IPS-18a (cell line): ENCODE data around the gene ASIC2.

Experiments used
- H3K27ac ChIP-seq: one replicate; pipeline ENCODE4 v1.5.1; 2013; ENCODE audit warnings: low read length
- H3K27me3 ChIP-seq: one replicate; pipeline ENCODE4 v1.6.1; 2013; ENCODE audit warnings: mild to moderate bottlenecking, low read length; ENCODE audit not compliant: control insufficient read depth, insufficient read depth
- H3K36me3 ChIP-seq: one replicate; pipeline ENCODE4 v1.6.1; 2013; ENCODE audit warnings: low read depth, low read length; ENCODE audit not compliant: control insufficient read depth
- H3K4me1 ChIP-seq: one replicate; pipeline ENCODE4 v1.6.1; 2013; ENCODE audit warnings: low read depth, low read length; ENCODE audit not compliant: control insufficient read depth
- H3K4me3 ChIP-seq: one replicate; pipeline ENCODE4 v1.5.1; 2013; ENCODE audit warnings: low read length
- H3K9ac ChIP-seq: one replicate; pipeline ENCODE4 v1.6.1; 2013; ENCODE audit warnings: mild to moderate bottlenecking, low read length, moderate library complexity
- H3K9me3 ChIP-seq: one replicate; pipeline ENCODE4 v1.6.1; 2013; ENCODE audit warnings: low read depth, low read length; ENCODE audit not compliant: control insufficient read depth

ASIC2 gene

DNA sequence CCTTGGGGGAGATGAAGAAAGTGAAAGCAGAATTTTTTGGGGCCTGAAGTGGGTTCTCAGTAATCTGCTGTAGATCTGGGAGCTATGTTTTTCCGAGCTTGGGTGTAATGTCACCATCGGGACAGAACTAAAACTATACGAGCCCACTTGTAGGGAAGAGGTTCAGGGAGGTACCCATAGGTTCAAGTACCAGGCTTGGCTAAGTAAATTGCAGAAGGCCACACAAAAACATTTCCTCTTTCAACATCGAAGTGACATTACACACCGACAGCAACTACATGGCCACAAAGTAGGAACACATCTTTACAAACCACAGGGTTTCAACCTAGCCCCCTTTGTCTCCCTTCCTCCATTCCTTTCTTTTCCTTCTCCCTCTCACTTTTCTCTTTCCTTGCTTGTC lies 10.2 kb upstream of the ASIC2 start:
- H3K4me3 ChIP-seq = no peak overlapping the region
- H3K9ac ChIP-seq = no peak overlapping the region
- no peaks in the 10 kb centered on the region for H3K36me3 ChIP-seq
- no peaks in the 10 kb centered on the region for H3K4me1 ChIP-seq
- H3K27me3 ChIP-seq = no peaks in the 10 kb centered on the region
- H3K27ac ChIP-seq = no peak overlapping the region
- H3K9me3 ChIP-seq = no peaks in the 10 kb centered on the region

DNA sequence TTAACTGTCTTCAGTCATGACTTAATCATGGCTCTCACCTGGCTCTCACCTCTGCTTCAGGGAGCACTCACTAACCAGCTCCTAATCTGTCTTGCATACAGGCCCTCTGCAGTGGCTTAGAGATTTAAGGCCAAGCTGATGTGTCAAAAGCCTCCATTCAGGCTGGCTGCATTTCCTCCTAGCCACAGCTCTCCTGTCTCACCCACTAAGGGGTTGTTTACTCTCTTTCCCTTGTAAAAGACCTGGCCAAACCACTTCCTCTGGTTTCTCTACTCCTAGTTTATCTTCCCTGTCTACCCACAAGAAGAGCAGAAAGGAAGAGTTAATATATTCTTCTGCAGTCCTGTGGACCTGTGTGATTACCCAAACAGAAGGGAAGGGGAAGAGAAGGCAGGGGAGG lies 9.3 kb upstream of the ASIC2 start:
- H3K4me1 ChIP-seq = no peaks in the 10 kb centered on the region
- H3K36me3 ChIP-seq = no peaks in the 10 kb centered on the region
- H3K4me3 ChIP-seq = no peak overlapping the region
- H3K9me3 ChIP-seq = no peaks in the 10 kb centered on the region
- H3K27me3 ChIP-seq = no peaks in the 10 kb centered on the region
- no peak overlapping the region for H3K27ac ChIP-seq
- H3K9ac ChIP-seq = no peak overlapping the region

DNA sequence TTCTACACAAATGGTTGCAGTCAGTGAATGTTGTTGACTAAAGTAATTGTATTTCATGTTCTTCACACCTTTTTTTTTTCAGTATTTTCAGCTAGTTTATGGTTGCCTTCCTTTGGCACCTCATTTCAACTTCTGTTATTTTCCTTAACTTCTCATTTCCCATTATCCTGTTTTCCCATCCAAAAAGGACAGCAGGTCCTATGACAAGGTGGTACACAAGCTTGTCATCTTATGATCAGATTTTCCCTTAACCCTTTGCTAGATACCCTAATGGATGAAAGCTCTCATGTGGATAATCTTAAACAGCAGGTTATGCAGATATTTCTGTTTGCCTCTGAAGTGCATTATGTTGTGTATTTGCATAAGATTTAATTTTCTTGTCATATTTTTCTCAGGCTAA lies 7.1 kb upstream of the ASIC2 start:
- Histone ChIP-seq H3K27ac (no peak overlapping the region), H3K4me3 (no peak overlapping the region), H3K9me3 (no peaks in the 10 kb centered on the region)

DNA sequence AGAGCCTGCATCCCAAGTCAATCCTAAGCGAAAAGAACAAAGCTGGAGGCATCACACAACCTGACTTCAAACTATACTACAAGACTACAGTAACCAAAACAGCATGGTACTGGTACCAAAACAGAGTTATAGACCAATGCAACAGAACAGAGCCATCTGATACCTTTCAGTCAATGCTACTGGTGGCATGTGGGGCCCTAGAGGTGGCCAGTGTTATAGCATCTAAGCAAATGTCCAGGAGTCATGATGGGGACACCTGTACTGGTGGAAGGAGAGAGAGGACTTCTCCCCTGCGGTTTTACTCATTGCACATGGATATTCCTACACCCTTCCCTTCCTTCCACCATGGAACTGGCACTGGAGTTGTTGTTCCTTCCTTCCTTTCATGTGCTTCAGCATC lies 6.0 kb upstream of the ASIC2 start:
- no peak overlapping the region for H3K27ac ChIP-seq
- H3K36me3 ChIP-seq = no peaks in the 10 kb centered on the region
- no peaks in the 10 kb centered on the region for H3K9me3 ChIP-seq
- H3K27me3 ChIP-seq = peaks cover 22% of the 10 kb centered on the region
- no peak overlapping the region for H3K4me3 ChIP-seq
- H3K4me1 ChIP-seq = no peaks in the 10 kb centered on the region
- H3K9ac ChIP-seq = no peak overlapping the region

More for the DNA sequence above, 7.1 kb upstream of the ASIC2 start:
- no peak overlapping the region for H3K9ac ChIP-seq
- H3K4me1 ChIP-seq = no peaks in the 10 kb centered on the region
- peaks cover 11% of the 10 kb centered on the region for H3K27me3 ChIP-seq
- no peaks in the 10 kb centered on the region for H3K36me3 ChIP-seq

DNA sequence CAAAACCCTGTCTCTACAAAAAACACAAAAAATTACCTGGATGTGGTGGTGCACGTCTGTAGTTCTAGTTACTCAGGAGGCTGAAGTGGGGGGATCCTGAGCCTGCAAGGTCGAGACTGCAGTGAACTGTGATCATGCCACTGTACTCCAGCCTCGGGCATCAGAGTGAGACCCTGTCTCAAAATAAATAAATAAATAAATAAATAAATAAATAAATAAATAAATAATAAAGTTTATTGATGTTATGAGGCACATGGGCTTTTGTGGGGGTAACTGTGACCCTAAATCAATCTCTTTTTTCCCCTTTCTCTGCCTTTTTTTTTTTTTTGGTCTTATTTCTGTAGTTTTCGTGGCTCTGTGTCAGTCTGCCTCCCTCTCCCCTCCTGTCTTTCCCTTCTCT lies 4.5 kb upstream of the ASIC2 start:
- H3K9me3 ChIP-seq = no peaks in the 10 kb centered on the region
- H3K9ac ChIP-seq = no peak overlapping the region
- no peaks in the 10 kb centered on the region for H3K4me1 ChIP-seq
- H3K4me3 ChIP-seq = no peak overlapping the region
- peaks cover 36% of the 10 kb centered on the region for H3K27me3 ChIP-seq
- no peak overlapping the region for H3K27ac ChIP-seq
- no peaks in the 10 kb centered on the region for H3K36me3 ChIP-seq

DNA sequence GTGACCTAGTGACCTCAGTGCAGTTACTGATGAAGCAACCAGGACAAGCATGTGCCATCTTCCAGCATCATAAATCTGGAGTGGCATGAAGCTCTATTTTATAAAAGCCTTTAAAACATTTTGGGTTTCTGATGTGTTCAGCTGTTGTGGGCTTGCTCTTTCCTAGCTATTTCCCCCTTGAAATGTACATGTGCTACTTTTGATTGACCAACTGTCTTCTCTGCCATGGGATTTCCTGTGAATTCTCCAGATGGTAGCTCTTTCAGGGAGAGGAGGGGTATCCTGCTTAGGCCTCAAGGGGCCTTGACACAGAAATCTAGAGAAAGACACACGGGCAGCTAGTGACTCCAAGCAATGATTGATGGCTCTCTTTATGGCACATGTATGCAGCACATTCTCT lies 1.9 kb upstream of the ASIC2 start:
- Histone ChIP-seq H3K27ac (no peak overlapping the region), H3K36me3 (no peaks in the 10 kb centered on the region), H3K9ac (no peak overlapping the region), H3K4me1 (peaks cover 2% of the 10 kb centered on the region), H3K4me3 (no peak overlapping the region), H3K27me3 (peaks cover 59% of the 10 kb centered on the region), H3K9me3 (no peaks in the 10 kb centered on the region)

DNA sequence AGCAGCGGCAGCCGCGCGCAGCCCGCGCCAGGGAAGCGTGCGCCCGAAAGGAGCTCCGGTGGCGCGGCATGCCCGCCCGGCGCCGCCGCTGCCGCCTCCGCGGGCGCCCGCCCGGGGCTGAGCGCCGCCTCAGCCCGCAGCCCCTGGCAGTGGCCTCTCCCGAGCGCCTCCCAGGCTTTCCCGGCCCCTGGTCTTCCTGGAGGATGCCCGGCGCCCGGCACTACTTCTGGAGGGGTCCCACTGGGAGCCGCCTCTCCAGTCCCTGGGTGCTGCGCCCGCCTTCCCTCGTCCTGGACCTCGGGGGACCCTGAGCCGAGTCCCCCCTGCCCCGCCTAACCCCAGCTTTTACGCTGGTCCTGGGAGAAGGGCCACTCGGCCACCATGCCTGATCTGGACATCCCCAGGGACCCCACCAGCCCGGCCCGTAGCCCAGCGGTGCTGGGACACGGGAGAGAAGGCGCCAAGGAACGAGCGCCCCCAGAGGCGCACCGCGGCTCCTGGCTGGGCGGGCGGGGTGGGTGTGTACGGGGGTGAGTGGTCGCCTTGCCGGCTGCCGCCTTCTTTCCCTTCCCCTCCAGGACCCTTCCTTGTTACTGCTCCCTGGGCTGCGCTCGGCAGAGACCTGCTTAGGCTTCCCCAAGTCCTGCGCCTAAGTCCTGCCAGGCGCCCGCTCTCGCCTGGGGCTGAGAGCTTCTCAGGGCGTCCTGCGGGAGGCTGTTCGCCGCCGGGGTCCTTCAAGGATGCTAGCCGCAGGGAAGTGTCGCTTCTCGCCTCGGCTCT lies 704 bp downstream of the ASIC2 start:
- Histone ChIP-seq H3K36me3 (no peaks in the 10 kb centered on the region), H3K9me3 (no peaks in the 10 kb centered on the region), H3K9ac (no peak overlapping the region), H3K4me1 (peaks cover 2% of the 10 kb centered on the region), H3K27ac (no peak overlapping the region), H3K4me3 (peak overlapping the region; percentile 67), H3K27me3 (peaks cover 76% of the 10 kb centered on the region)

DNA sequence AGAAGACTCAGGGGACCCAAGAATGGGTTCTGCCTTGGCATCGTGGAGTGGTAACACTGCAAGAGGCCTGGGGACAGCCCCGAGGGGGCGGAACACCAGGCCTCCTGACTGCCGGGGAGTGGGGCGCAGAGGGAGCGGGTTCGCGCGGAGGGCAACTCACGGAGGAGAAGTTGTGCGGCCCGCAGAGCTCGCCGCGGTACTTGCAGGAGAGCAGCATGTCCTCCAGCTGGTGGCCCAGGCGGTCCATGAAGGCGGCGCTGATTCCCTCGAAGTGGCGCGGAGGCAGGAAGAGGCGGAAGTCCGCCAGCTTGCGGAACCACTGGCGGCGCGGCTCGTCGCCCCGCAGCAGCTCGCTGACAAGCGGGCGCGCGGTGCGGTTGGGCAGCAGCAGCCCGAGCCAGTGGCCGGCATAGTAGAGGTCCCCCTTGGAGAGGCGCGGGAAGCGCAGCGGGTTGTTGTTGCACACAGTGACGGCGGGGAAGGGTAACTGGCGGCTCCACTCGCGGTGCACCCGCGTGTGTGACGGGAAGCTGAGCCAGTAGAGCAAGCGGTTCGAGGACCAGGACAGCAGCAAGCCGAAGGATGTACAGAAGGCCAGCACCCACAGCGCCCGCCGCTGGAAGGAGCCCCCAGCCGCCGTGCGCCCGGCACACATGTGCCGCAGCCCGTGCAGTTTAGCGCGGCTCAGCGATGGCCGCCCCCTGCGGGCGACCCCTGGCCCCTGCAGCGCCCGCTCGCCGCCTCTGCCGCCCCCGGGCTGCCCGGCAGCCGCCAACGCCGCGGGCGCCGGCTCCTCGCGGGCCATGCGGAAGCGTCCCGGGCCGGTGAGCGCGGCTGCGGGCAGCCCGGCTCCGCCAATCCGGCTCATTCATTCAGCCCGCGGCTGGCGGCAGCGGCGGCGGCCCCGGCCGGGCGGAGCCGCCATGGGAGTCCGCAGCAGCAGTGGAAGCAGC lies 1.6 kb downstream of the ASIC2 start:
- no peaks in the 10 kb centered on the region for H3K36me3 ChIP-seq
- H3K27me3 ChIP-seq = peaks cover 69% of the 10 kb centered on the region
- H3K9me3 ChIP-seq = no peaks in the 10 kb centered on the region
- peak overlapping the region; percentile 67 for H3K4me3 ChIP-seq
- no peak overlapping the region for H3K27ac ChIP-seq
- H3K9ac ChIP-seq = no peak overlapping the region
- H3K4me1 ChIP-seq = peaks cover 2% of the 10 kb centered on the region

DNA sequence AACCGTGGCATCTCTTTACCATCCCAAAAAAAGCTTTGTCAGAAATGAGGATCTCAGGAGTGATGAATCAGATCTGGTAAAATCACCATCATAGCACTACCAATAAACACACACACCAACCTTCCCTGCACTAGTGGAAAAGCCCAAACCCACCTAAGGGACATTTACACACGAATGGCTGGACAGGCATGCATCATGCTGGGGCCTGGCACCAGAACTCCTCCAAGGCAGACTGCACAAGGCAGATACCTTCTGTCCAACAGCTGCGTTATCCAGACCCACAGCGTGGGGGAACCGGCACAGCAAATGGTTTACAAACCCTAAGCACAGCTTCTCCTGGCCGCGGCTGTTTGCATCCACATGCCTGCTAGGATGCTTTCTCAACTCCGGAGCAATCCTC lies 2.8 kb downstream of the ASIC2 start:
- H3K9ac ChIP-seq = no peak overlapping the region
- no peaks in the 10 kb centered on the region for H3K9me3 ChIP-seq
- no peaks in the 10 kb centered on the region for H3K36me3 ChIP-seq
- no peak overlapping the region for H3K27ac ChIP-seq
- peaks cover 2% of the 10 kb centered on the region for H3K4me1 ChIP-seq
- H3K4me3 ChIP-seq = no peak overlapping the region
- peaks cover 65% of the 10 kb centered on the region for H3K27me3 ChIP-seq

DNA sequence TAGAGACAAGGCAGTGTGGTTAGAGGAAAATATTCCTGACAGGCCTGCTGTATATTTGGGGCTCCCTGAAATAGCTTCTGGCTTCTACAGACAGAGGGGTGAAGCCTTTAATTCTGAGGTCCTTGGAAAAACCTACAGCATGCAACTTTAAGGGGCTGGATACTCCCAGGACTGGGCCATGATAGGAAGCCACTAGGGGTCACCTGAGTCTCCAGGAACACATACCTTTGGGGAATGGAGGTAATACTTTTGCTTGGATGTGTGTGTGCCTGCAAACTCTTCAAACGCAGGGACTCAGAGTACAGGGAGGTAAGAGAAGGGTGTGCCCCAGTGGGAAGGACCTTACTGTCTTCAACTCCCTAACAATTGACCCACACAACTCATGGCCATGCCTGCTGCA lies 4.1 kb downstream of the ASIC2 start:
- H3K27ac ChIP-seq = no peak overlapping the region
- H3K36me3 ChIP-seq = no peaks in the 10 kb centered on the region
- no peaks in the 10 kb centered on the region for H3K9me3 ChIP-seq
- no peak overlapping the region for H3K4me3 ChIP-seq
- no peak overlapping the region for H3K9ac ChIP-seq
- H3K27me3 ChIP-seq = peaks cover 52% of the 10 kb centered on the region
- H3K4me1 ChIP-seq = peaks cover 2% of the 10 kb centered on the region

DNA sequence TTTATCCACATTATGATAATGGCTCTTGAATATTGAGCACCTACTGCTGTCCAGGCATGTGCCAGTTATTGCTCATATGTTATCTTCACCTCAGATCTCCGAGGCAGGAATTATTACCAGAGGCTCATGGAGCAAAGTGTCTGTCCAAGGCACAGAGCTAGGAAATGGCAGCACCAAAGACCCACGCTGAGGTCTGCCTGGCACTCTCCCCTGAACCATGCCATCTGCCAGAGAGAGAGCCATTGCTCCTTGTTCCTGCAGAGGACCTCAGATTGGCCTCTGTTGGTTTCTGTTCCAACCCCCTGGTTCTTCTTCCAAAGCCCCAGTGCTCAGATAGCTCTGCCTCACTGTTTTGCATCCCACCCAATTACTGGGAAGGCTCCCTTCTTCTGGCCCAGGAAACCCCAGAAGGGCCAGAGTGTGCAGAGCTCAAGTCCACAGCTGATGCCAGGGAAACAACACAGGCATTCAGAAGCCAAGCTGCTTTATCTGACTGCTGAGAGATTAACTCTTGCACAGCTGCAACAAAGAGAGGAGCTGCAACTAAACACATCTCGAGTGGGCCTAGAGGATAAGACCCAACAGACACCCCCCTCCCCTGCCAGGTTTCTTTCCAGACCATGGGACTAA lies 5.9 kb downstream of the ASIC2 start:
- peaks cover 35% of the 10 kb centered on the region for H3K27me3 ChIP-seq
- H3K27ac ChIP-seq = no peak overlapping the region
- no peak overlapping the region for H3K4me3 ChIP-seq

More for the DNA sequence above, 5.9 kb downstream of the ASIC2 start:
- H3K9ac ChIP-seq = no peak overlapping the region
- no peaks in the 10 kb centered on the region for H3K36me3 ChIP-seq
- no peaks in the 10 kb centered on the region for H3K9me3 ChIP-seq
- H3K4me1 ChIP-seq = peaks cover 2% of the 10 kb centered on the region
